ENCODE data around the gene PSMC6. TPM values are rescaled to one million over a fixed set of nuclear protein-coding genes. Genes with fewer than 3 reads are reported as not detected.

Gene PSMC6
- total and polyA plus RNA-seq, 11 donors = 74.3 to 141 (median 84.4) TPM

DNA sequence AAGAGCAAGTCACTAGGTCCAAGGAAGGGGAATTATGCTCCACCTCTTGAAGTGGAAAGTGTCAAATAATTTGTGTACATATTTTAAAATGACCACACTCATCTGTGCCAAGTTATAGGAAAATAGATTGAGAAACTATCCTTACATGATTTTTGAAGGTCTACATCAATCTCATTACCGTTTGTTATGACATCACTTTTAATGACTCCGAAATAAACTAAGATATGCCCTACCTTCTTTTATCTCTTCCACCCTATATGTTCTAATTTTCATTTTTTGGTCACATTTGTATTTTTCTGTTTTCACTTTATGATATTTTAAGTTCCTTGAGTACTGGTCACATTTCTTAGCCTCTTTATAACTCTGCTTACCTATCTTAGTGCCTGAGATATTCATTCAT is 3.3 kb upstream of the PSMC6 start:
- Histone ChIP-seq H3K36me3 (peaks cover 0 to 7% (median 2%) of the 10 kb centered on the region in 9 donors), H3K27ac (peak overlapping the region in 1 of 12 donors; percentile 39), H3K4me1 (peaks cover 0 to 49% (median 14%) of the 10 kb centered on the region in 12 donors), H3K4me3 (no peak overlapping the region), H3K9me3 (no peaks in the 10 kb centered on the region), H3K27me3 (no peaks in the 10 kb centered on the region)
- 93 to 98% (median 97%) methylated on average over 2 of the region's 2 CpGs for WGBS, 4 donors
- DNase-seq (no peak), ATAC-seq (no peak)
- TF ChIP-seq, protein P1, sequence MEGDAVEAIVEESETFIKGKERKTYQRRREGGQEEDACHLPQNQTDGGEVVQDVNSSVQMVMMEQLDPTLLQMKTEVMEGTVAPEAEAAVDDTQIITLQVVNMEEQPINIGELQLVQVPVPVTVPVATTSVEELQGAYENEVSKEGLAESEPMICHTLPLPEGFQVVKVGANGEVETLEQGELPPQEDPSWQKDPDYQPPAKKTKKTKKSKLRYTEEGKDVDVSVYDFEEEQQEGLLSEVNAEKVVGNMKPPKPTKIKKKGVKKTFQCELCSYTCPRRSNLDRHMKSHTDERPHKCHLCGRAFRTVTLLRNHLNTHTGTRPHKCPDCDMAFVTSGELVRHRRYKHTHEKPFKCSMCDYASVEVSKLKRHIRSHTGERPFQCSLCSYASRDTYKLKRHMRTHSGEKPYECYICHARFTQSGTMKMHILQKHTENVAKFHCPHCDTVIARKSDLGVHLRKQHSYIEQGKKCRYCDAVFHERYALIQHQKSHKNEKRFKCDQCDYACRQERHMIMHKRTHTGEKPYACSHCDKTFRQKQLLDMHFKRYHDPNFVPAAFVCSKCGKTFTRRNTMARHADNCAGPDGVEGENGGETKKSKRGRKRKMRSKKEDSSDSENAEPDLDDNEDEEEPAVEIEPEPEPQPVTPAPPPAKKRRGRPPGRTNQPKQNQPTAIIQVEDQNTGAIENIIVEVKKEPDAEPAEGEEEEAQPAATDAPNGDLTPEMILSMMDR (IDR thresholded peaks at IDR 0.05) = no peak
- no peak for TF ChIP-seq POLR2A (IDR thresholded peaks at IDR 0.05)
- intact Hi-C loops (cut with DNase I) = loop anchor here in 3 of 10 donors (10.0 kb wide), 4 partner anchors 149 to 639 kb away; partner anchors contain the start of genes DDHD1 (in 1 of the 3), FERMT2 (in 1 of the 3), GPR137C (in 1 of the 3) and NID2 (in 1 of the 3)

DNA sequence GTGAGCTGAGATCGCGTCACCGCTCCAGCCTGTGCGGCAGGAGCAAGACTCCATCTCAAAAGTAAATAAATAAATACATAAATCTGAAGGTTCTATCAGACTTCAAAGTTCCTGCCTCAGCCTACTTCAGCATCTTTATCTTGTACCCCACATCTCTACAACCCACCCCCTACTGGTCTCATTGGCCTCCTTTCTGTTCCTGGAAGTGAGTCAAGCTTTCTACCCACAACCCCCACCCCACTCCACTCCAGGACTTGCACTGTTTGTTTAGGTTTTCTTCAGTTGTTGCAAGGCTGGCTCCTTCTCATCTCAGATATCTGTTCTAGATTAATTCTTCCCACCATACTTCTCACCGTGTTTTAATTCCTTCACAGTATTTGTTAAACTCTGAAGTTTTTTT is 714 bp upstream of the PSMC6 start:
- no peaks in the 10 kb centered on the region for H3K9me3 ChIP-seq
- H3K4me1 ChIP-seq = peaks cover 0 to 49% (median 20%) of the 10 kb centered on the region in 12 donors
- WGBS, 4 donors = 92 to 94% (median 92%) methylated on average over 5 of the region's 5 CpGs
- no peak for TF ChIP-seq POLR2A (IDR thresholded peaks at IDR 0.05)
- TF ChIP-seq, protein P1 (IDR thresholded peaks at IDR 0.05) = no peak
- no peaks in the 10 kb centered on the region for H3K27me3 ChIP-seq
- H3K4me3 ChIP-seq = peak overlapping the region in 11 of 12 donors; percentile 61 to 91 (median 81)
- peaks cover 0 to 33% (median 28%) of the 10 kb centered on the region in 9 donors for H3K36me3 ChIP-seq
- no peak for DNase-seq
- intact Hi-C loops (cut with DNase I) = loop anchor here in 5 of 10 donors (2.0 to 10.0 kb wide), 7 partner anchors 23 to 641 kb away; partner anchors contain the start of genes GPR137C (in 3 of the 5), TXNDC16 (in 3 of the 5), DDHD1 (in 1 of the 5) and FERMT2 (in 1 of the 5)
- peak overlapping the region; percentile 68 to 93 (median 90) for H3K27ac ChIP-seq
- no peak for ATAC-seq

DNA sequence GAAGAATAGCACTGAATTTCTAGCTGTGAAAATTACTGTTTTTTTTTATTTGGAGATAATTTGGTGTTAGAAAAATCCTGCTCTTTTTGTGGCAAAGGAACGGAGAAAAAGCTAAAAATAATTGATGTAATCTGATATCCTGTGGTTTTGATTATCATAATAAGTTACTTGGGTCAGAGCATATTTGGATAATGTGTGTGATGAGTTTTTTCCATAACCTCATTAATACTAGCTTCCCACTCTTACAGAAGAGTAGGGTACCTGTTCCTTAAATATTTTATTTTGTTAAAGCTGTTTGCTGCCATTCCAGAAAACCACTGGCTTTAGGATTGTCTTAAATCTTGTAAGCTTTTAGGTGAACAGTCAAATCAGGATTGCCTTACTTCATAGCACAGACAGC is 4.7 kb downstream of the PSMC6 start:
- ATAC-seq (no peak), DNase-seq (no peak)
- intact Hi-C loops (cut with DNase I) = no loop called here
- Histone ChIP-seq H3K9me3 (no peaks in the 10 kb centered on the region), H3K36me3 (peaks cover 0 to 87% (median 82%) of the 10 kb centered on the region in 9 donors), H3K4me1 (peaks cover 0 to 27% (median 16%) of the 10 kb centered on the region in 12 donors), H3K27me3 (no peaks in the 10 kb centered on the region), H3K27ac (no peak overlapping the region), H3K4me3 (no peak overlapping the region)
- WGBS, 4 donors = 16 to 28% (median 18%) methylated on average over 1 of the region's 1 CpG
- TF ChIP-seq POLR2A (IDR thresholded peaks at IDR 0.05) = no peak
- TF ChIP-seq, protein P1 (IDR thresholded peaks at IDR 0.05) = no peak

DNA sequence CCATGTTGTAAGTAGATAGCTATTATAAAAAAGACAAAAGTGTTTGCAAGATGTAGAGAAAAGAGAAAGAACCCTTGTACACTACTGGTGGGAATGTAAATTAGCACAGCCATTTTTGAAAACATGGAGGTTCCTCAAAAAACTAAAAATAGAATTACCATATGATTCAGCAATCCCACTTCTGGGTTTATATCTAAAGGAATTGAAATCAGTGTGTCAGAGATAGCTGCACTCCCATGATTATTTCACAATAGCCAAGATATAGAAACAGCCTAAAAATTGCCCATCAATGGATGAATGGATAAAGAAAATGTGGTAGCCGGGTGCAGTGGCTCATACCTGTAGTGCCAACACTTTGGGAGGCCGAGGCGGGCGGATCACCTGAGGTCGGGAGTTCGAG is 9.2 kb downstream of the PSMC6 start:
- Histone ChIP-seq H3K36me3 (peaks cover 0 to 100% (median 98%) of the 10 kb centered on the region in 9 donors), H3K4me1 (peaks cover 0 to 7% (median 0%) of the 10 kb centered on the region in 12 donors), H3K9me3 (no peaks in the 10 kb centered on the region), H3K27ac (no peak overlapping the region), H3K27me3 (no peaks in the 10 kb centered on the region), H3K4me3 (no peak overlapping the region)
- TF ChIP-seq, protein P1 (IDR thresholded peaks at IDR 0.05) = no peak
- TF ChIP-seq POLR2A (IDR thresholded peaks at IDR 0.05) = no peak
- no peak for DNase-seq
- WGBS, 4 donors = 96 to 99% (median 98%) methylated on average over 6 of the region's 6 CpGs
- no peak for ATAC-seq
- intact Hi-C loops (cut with DNase I) = no loop called here

All from heart left ventricle (tissue), 16 donors.